Raji (cell line): ENCODE results near the gene DDX6.

Experiments
- POLR2A ChIP-seq: IDR thresholded peaks from 2 replicates; pipeline ENCODE4 v1.6.1; 2011; ENCODE audit warnings: low read depth, low read length, control low read depth; ENCODE audit not compliant: insufficient read depth

DDX6 gene, protein sequence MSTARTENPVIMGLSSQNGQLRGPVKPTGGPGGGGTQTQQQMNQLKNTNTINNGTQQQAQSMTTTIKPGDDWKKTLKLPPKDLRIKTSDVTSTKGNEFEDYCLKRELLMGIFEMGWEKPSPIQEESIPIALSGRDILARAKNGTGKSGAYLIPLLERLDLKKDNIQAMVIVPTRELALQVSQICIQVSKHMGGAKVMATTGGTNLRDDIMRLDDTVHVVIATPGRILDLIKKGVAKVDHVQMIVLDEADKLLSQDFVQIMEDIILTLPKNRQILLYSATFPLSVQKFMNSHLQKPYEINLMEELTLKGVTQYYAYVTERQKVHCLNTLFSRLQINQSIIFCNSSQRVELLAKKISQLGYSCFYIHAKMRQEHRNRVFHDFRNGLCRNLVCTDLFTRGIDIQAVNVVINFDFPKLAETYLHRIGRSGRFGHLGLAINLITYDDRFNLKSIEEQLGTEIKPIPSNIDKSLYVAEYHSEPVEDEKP

DNA sequence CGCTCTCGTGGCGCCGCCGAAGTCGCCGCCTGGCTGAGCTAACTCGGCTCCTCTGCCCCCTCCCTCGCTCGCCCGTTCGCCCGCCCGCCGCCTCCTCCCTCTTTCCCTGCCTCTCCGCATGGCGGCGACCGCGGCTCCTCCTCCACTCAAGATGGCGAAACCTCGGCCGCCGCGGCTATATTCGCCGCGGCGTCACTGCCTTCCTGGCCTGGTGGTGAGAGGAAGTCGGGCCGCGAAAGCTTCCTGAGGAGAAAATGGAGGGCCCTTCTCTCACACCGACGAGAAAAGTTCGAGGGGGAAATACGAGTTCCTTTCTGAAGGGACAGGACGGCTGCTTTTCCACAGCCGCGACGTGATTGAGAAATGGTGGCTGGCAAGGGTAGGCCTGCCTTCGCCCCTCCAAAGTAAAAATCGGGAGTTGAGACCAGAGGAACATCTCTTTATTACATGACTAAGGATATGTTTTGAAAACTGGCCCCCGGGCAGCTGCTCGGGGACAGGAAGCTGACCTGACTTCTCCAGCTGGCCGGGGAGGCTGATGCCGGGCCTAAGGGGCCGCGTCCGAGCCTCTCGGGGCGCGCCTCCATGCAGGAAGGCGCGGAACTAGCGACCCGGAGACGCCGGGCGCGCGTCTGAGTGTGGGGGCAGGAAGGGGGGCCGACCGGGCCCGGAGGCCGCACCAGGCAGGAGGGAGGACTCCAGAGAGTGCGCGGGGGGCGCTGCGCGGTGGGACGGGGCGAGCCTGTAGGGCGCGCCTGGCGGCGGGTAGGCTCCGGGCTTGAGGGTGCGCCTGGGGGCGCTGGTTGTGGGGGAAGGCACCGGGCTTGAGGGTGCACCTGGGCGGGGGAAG lies at the start of gene DDX6:
Gene DDX6 (minus strand): TSS at position 54 of the 850 bp plus-strand sequence. CDS start 4,913 bp downstream, outside the sequence.
- TF ChIP-seq POLR2A, result no peak; the same call in 1 of the 2 replicates

DNA sequence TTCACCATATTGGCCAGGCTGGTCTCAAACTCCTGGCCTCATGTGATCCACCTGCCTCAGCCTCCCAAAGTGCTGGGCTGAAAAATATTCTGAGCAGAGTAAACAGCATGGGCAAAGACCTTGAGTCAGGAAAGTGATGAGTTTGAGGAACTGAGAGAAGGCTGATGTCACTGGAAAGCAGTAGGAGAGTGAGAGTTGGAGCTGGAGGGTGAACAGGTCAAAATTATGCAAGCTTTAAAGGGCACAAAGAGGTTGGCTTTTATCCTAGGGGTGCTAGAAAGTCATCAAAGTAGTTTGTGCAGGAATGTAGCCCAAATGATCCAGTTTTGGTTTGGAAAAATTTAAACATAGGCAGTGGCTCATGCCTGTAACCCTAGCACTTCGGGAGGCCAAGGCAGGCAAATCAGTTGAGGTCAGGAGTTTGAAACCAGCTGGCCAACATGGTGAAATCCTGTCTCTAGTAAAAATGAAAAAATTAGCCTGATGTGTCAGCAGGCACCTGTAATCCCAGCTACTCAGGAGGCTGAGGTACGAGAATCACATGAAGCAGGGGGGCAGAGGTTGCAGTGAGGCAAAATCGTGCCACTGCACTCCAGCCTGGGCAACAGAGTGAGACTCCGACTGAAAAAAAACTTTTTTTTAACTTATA lies 48.1 kb upstream of the DDX6 start:
- no peak for TF ChIP-seq POLR2A

DNA sequence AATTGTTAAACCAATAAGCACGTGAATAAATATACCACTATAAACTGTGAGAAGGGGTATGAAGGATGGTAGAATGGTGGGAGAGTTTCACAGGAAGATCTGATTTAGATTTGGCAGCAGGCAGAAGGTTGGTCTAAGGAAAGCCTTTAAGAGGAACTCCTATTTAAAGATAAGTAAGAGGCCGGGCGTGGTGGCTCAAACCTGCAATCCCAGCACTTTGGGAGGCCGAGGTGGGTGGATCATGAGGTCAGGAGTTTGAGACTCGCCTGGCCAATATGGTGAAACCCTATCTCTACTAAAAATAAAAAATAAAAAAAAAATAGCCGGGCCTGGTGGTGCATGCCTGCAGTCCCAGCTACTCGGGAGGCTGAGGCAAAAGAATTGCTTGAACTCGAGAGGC lies 46.9 kb upstream of the DDX6 start:
- TF ChIP-seq POLR2A, result no peak

DNA sequence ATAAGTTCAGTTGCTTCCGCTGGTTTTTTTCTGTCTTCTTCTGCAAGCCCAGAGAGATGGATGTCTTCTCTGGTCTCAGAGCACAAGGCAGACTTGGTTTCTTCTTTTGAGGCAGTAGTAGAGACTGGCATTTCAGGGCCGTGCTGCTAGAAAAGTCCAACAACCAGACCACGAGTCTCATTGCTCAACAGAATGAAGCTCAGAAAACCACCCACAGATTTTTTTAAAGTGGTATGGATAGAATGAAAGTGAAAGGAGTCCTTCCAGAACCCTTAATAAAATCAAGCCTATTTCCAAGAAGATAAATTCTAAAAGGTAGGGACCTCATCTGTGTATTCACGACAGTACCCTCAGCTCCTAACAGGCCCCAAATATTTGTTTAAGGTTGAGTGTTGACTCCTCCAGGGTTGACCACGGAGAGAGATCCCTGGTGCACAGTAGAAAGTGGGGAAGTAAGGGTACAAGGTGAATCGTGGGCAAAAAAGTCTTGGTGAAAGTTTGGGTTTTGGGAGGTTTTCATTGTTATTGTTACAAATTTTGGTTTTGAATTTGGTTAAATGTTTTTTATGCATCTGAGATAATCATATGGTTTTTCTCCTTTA lies 43.6 kb upstream of the DDX6 start:
- no peak for TF ChIP-seq POLR2A

DNA sequence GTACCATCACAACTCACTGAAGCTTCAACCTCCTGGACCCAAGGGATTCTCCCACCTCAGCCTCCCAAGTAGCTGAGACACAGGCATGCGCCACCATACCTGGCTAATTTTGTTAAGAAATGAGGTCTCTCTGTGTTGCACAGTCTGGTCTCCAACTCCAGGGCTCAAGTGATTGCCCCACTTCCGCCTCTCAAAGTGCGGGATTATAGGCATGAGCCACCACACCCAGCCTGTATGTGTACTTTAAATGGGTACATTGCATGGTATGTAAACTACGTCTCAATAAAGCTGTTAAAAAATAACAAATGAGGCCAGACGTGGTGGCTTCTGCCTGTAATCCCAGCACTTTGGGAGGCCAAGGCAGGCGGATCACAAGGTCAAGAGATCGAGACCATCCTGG lies 36.2 kb upstream of the DDX6 start:
- TF ChIP-seq POLR2A, result no peak

DNA sequence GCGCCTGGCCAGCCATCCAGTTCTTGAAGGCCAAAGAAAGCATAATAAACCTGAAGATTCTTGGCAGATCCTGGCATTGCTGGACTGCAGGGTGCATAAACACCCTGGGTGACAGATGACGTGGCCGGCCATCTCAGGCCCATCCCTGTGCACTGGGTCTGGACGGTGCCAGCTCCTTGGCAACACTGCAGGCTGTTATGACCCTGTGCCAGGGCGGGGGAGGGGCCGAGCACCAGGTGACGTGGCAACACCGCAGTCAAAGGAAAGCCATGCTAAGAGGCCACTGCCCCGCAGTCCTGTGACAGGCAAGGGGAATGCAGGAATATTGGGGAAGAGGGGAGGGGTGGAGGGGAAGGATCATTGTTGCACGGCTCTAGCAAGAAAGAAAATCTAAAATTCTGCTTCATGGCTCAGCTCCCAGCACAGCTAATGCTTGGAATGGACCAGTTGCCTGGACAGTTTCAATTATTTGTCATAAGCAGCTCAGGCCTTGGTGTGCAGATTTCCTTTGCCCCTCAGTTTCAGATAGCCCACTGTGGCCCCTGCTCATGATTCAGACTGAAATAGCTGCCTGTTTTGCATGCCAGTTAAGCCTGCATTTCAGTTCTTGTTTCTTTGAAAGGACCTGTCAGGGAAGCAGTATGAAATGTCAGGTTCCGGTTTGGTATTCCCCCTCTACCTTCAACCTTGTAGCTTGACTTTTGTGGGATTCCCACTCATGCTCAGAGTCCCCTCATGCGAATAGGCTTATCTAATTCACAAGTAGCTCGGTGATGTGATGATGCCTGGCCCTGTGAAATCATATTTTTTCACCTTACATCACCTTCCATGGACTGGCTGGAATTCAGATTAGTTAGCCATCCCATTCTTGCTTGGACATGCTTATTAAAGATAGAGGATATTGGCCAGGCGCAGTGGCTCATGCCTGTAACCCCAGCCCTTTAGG lies 29.7 kb upstream of the DDX6 start:
- TF ChIP-seq POLR2A, result peak; percentile 74

DNA sequence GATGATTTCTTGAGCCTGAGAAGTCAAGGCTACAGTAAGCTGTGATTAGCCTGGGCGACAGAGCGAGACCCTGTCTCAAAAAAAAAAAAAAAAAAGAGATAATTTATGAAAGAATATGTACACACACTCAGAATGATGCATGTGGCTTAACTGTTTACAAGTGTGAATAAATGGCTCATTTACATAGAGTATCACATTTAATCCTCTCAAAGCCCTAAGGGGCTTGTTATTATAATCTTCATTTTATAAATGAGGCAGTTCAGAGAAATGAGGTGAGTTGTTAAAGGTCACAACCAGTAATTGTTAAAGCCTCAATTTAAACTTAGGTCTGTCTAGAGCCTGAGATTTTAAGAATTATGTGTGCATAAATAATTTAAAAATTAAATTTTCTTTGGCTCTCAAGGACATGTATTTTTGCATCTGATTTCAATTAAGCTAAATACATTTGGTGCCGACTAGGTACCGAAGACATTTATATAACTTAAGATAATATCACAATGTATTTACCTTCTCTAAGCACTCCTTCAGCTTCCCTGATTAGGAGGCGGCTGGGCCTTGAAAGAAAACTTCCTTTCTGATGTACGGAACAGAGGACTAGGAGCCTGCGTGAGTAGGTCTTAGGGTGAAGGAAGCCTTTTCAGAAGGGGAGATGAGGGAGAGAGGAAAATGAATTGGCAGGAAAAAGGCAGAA lies 28.5 kb upstream of the DDX6 start:
- no peak for TF ChIP-seq POLR2A

DNA sequence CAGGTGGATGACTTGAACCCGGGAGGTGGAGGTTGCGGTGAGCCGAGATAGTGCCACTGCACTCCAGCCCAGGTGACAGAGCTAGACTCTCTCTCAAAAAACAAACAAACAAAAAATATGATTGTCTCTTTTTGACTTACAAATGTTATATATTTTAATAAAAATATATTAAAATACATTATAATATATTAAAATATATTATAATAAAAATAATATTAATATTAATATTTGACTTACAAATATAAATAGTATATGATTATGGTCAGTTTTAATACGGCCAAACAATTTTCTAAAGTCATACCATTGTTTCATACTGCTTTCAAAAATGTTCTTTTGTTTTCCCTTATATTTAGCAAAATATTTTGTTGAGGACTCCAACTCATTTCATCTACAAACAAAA lies 27.2 kb upstream of the DDX6 start:
- no peak for TF ChIP-seq POLR2A

DNA sequence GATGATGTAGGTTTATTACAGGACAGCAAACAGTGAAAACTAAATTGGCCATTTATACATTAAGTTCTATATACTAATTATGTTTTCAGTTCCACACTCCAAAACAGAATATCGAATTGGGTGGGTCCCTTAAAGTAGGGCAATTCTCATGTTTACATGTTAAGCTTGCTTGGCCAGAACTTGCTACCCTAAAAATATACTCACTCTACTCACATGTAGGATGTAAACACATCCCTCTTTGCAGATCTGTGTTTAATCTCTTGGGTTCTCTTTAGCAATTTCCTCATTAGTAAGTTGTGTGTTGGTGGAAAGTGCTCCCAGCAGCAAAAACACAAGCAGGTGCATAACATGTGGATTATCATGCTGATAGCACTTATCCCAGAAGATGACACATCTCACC lies 22.6 kb upstream of the DDX6 start:
- TF ChIP-seq POLR2A, result no peak

DNA sequence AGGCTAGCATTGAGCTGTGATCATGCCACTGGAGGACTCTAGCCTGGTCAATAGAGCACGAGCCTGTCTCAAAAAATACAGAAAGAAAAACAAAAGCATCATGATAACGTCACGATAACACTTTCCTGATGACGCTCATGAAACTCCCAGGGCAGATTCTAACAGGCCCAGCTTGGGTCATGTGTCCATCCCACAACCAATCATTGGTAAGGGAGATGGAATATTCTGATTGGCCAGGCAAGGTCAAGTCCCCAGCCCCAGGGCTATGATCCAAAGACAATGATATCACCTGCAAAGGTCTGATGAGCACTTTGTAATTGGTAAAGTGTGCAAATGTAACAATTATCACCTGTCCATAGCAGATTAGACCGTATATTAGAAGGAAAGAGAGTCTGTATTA lies 21.5 kb upstream of the DDX6 start:
- no peak for TF ChIP-seq POLR2A

DNA sequence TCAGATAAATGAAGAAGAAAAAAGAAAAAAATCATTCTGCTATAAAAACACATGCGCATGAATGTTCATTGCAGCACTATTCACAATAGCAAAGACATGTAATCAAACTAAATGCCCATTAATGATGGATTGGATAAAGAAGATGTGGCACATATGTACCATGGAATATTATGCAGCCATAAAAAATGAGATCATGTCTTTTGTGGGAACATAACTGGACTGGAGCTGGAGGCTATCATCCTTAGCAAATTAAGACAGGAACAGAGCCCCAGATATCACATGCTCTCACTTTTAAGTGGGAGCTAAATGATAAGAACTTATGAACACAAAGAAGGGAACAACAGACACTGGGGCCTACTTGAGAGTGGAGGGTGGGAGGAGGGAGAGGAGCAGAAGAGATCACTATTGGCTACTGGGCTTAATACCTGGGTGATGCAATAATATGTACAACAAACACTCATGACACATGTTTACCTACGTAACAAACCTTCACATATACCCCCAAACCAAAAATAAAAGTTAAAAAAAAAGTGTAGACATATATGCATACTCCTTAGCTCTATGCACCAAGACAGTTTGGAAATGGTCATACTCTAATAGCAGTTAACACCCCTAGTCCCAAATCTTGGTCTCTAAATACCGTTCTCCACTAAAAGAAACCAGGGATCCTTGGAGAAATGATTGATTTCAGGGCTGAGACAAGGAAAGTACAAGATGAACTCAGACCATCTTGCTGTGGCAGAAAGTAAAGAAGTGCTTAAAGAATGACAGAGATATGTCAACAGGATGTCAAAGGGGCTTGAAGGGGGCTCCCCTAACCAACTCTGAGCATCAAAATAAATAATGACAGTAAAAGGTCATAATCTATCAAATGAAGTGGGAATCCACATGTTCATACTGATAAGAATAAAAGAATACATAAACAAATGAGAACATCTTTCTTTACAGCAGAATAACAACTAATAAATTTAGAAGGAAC lies 17.1 kb upstream of the DDX6 start:
- no peak for TF ChIP-seq POLR2A

DNA sequence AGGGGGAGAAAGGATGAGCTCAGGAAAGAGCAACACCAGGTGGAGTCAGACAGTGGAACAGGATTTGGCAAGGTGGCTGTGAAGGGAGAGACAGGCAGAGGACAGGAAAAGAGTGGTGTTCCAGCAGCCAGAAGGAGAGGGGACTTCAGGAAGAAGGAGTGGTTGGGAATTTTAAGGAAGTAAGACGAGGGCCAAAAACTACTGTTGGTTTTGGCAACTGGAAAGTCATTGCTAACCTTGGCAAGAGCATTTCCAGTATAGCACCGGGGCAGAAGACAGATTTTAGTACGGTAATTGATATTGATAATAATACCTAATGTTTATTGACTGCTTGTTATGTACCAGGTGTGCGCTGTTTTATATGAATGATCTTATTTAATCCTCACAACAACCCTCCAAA lies 15.4 kb upstream of the DDX6 start:
- TF ChIP-seq POLR2A, result no peak
